Measurements from ENCODE around the gene MICAL1.
"Not testable (repeated sequence)": the region's sequence is repeated elsewhere in the genome, so short reads cannot be mapped to it uniquely, and the experiment has no call there.

Gene MICAL1

DNA sequence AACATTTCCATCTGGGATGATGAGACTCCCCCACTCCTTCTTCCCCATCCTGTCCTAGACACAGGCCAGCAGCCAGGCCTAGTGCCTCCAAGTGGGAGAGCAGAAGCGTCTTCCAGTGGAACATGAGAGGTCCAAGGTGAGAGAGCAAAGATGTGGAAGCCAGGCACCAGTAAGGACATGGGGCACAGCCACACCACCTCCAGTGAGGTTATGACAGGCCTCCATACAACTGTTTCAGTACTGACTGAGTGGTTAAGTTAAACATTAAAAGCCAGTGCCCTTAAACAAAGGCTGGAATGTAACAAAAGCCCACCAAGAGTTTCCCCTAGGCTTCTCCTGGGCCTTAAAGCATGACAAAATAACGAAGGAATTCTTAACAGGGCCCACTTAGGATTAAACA lies 22.2 kb upstream of the MICAL1 start:
- no peak for DNase-seq (ENCODE audit: low read depth in 3 of 3)

DNA sequence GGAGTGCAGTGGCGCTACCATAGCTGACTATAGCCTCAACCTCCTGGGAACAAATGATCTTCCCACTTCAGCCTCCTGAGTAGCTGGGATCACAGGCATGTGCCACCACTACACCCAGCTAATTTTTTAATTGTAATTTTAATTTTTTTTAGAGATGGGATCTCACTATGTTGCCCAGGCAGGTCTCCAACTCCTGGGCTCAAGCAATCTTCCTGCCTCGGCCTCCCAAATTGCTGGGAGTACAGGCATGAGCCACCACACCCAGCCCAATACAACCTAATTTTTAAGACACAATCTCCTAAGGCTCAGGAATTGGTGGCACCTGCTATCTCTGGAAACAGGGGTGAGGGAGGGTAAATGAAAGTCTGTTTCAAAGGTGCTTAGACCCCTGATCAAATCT lies 21.6 kb upstream of the MICAL1 start:
- DNase-seq (ENCODE audit: low read depth in 3 of 3) = no peak

DNA sequence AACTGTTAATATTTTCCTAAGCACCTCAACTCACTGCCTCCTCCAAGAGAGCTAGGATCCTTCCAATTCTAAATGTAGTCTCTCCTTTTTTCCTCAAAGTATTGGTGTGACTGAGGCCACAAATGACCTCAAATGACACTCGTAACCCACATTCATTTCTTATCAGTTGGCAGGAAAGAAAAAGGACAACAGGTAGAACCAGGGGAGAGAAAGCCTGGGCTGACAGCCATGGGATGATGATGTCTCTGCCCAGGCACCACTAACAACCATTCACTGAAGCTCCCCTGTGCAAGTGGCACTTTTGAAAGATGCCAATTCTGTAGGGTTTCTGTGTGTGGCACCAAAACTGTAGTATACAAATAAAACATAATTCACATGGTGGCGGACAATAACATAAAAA lies 20.1 kb upstream of the MICAL1 start:
- DNase-seq (ENCODE audit: low read depth in 3 of 3) = no peak

DNA sequence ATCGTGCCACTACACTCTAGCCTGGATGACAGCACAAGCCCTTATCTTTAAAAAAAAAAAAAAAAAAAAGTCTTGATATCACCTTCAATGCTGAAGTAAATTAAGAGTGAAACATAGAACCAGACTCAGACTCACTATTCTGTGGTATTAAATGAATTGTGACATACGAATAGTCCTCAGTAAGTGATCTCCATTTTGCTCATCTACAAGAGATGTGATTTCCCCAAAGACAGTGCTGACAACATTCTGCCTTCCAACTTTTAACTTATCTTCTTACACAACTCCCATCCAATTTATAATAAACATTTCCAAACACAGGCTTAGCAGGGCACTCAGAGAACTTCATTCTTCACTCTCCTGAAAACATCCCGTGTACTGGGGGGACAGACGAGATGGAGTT lies 19.4 kb upstream of the MICAL1 start:
- no peak for DNase-seq (ENCODE audit: low read depth in 3 of 3)

DNA sequence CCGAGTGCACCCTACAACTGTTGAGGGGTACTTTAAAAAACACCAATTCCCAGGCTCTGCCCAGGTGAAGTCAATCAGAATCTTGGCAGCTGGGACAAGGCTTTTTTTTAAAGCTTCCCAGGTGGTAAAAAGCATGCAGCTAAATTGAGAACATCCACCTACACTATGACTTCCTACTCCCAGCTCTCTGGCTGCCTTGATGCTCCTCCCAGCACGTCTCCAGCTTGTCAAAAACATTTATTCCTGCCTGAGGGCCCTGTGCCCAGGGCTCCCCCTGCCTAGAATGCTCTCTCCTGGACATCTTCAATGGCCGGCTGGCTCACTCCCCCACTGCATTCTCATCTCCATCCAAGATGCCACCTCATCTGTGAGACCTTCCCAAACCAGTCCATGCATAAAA lies 17.5 kb upstream of the MICAL1 start:
- DNase-seq (ENCODE audit: low read depth in 3 of 3) = no peak

DNA sequence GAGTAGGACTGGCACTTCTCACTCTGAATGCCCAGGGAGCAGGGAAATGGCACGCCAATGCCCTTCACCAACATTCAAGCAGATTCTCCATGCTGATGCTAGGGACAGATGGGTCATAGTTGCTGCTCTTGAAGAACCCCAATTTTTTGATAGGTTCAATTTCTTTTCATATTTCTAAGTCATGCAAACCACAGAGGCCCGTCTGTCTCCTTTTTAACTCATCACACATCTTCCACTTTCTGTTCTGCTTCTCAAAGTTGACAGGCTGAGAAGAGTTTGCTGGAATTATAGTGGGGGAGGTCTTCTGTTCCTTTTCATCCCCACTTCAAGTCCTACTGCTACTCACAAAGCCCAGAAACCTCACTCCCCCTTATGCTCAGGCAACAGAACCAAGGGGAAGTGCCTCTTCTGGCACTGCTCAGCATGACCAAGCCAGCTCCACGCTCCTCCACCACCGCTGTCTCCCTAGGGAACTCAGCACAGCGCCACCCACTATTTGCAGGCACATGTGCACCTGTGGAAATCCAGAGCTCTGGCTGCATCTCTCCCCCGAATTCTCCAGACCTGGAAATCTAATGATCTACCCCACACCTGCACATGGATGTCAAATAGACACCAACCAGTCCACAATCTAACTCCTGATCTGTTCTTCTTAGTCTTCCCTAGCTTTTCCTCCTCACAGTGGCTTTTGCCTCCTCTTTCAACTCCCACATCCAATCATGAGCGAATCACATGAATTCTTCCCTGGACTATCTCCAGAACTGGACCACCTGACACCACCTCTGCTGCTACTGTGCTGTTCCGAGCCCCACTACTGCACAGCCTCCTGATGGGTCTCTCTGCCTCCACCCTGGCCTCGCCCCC lies 16.8 kb upstream of the MICAL1 start:
- DNase-seq (ENCODE audit: low read depth in 3 of 3) = no peak

DNA sequence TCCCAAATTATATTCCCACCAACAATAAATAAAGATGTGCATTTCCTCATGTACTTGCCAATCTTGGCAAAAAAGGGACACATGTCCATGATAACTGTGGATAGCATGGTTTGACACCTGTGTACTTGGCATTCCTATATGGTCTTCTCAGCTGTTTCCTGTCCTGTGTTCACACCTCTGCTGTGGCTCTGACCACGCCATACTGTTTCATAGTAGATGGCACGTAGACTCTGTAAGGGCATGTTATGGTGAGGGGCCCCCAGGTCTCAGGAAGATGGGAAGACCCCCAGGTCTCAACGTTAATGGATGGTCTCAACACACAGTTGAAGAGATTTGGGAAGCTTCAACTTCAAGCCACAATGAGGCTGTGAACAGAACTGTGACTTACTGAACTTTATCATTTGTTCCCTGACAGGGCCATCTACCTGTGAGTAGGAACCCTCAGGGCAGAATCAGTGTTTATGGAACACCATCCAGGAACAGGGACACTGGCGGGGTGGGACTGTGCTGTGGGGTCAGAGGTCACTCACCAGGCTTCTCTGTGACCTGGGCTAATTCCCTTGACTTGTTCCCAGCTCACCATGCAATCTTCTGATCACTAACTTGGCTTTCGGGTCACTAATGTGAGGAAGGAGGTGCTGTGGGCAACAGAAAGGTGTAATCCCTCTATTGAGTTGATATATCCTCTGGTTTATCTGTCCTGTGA lies 15.7 kb upstream of the MICAL1 start:
- no peak for DNase-seq (ENCODE audit: low read depth in 3 of 3)

DNA sequence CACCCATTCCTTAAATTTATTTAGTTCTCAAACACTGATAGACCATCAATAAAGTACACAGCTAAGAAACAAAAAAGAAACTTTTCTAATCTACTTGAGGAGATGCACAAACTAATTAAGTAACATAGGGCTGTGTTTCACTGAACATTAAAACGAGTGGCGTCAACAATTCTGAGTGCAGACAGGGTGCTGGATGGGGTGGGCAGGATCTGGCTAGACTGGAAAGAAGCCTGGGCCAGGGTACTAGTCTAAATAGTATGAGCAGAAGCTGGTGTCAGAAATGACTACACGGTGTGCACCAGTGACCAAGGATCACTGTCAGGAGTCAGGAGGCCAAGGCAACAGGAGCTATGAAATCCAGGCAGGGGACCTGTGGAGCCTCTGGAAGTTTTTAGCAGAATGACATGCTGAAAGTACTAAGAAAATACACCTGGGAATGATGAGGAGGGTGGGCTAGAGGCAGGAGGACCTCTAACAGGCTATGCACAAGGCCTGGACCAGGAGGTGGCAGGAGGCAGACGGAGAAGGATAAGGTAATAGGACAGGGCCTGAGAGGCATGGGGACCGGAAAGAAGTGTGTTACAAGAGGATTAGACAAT lies 14.1 kb upstream of the MICAL1 start:
- no peak for DNase-seq (ENCODE audit: low read depth in 3 of 3)

DNA sequence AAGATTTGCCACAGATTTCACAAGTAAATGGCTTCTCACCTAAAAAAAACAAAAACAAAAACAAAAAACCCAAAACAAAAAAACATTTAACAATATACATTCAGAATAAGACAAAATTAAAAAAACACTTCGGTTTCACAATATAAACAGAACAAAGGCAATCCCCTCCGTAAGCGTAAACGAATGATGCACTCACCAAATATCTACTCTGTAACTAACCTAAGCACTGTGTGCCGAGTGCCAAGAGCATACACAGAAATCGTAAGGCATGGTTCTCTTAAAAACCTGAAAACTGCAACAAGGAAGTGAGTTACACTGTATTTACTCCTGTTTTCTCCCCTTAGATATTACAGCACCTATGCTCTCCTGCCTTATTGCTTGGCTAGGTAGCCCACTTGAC lies 12.1 kb upstream of the MICAL1 start:
- DNase-seq (ENCODE audit: low read depth in 3 of 3) = no peak

DNA sequence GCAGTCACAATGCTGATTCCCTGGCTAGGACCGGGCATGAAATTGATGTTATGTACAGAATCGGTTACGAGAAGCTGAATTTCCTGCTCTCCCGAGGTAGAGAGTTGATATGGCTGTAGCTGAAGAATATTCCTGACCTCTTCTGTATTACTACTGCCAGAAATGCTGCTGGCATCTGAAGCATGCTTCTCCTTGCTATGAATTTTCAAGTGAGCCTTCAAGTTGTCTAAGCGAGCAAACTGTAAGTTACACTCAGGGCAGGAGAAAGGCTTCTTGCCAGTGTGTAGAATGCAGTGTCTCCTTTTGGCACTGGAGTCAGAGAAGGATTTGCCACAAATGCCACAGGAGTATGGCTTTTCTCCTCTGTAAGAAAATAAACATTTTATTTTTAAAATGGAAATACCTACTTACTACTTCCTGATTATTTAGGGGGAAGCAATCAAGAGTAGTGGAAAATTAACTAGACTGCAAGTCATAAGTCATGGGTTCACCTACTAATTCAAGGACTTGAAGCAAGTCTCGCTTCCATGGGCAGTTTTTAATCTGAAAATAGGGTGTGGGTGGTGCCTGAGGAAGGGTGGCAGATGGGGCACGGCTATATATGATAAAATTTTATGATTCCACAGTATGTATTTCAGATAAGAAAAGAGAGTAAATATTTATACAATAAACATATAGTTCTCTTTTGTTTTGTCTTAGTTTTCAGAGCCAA lies 10.8 kb upstream of the MICAL1 start:
- no peak for DNase-seq (ENCODE audit: low read depth in 3 of 3)

DNA sequence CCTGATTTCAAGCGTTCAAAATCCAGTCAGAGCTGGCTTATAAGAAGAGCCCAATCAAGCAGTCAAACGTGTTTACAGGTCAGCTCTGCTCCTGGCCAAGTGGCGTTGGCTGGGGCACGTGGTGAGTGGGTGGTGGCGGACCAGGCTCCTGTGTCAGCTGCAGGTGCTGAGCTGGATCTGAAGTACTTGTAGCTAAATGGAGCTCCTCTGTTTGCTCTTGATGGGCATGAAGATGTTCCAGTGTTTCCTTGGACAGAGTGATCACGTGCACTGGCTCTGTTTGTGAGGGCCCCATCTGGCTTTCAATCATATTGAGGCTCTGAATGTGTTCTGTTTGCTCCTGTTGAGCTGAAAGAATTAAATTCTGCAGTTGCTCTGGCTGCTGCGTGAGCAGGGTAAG lies 10.2 kb upstream of the MICAL1 start:
- DNase-seq (ENCODE audit: low read depth in 3 of 3) = no peak

DNA sequence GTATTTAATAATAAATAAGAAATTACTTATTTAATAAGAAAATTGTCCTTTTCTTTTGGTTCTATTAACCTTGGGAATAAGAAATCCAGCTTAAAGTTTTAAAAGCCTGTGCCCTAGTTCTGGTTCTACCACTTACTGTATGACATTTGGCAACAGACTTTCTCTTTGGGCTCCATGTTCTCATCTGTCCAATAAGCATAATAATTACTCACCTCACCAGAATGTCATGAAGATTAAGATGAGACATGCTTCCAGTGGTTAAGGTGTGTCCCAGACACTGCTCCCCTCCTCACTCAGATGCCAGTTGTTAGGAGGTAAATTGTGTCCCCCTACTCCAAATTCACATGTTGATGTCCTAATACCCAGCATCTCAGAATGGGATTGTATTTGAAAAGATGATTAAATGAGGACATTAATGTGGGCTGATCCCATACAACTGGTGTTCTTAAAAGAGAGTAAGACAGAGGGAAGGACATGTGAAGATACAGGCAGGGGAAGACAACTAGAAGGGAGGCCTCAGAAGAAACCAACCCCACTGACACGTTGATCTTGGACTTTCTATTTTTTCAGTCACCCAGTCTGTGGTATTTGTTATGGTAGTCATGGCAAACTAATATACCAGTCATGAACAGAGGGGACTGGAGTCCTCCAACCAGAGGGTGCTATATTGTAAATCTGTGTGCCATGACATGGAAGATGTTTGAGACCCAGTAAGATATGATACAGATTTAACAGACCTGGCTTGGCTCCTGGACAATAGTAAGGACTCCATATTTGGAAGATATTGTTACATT lies 6.4 kb upstream of the MICAL1 start:
- DNase-seq (ENCODE audit: low read depth in 3 of 3) = no peak

DNA sequence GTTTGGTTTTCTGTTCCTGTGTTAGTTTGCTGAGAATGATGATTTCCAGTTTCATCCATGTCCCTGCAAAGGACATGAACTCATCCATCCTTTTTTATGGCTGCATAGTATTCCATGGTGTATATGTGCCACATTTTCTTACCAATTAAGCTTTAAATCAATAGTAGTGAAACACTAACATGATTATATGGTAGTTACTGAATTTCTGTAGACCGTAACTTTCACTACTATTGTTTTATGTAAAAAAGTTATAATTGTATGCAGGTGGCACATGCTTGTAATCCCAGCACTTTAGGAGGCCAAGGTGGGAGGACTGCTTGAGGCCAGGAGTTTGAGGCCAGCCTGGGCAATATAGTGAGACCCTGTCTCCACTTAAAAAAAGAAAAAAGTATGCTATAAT lies 5.6 kb upstream of the MICAL1 start:
- DNase-seq (ENCODE audit: low read depth in 3 of 3) = not testable (repeated sequence)

DNA sequence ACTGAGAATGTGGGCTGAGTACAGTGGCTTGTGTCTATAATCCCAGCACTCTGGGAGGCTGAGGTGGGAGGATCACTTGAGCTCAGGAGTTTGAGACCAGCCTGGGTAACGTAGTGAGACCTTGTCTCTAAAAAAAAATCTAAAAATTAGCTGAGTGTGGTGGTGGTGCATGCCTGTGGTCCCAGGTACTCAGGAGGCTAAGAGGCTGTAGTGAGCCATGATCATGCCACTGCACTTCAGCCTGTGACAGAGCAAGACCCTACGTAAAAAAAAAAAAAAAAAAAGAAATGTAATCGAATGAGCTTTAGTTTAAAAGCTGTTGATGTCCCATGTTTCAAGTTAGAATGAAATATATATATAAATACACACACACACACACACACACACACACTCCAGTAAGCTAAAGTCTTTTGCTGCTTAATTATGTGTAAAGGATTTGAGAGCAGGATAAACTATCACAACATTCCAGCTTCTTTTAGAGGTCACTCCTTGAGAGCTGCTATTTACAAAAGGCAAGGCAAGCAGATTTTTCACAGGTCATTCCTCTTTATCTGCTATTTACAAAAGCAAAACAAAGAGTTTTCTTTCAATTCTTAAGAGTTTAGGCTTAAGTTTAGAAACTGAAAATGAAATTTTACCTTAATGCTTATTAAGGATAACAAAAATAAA lies 4.7 kb upstream of the MICAL1 start:
- DNase-seq (ENCODE audit: low read depth in 3 of 3) = no peak

DNA sequence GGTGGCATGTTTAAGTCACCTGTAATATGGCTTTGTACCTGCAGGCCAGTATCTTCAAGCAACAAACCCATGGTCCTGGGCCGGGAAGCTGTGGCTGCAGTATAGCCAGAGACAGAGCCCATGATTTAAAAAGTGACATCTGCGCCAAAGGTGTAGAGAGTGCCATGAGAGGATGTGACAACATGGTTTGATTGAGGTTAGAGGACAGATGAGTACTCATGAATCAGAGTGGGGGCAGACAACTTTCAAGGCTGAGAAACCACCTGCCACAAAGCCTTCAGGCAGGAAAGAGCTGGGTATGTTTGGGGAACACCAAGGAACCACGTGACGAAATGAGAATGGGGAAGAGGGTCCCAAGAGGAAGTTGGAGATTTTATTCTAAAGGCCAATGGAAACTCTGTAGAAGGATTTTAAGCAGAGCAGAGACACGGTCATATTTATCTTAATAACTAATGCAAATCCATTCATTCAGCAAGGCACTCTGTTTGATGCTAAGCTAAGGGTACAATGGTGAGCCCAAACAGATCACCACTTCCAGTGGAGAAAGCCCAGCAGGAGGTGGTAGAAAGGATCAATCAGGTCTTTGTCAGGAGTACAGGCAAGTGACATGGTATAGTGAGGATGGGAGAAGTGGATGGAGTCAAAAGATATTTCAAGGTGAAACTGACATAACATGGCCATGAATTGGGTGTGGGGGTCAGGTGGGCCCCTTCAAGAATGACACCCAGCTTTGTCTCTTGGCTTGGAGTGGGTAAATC lies 3.4 kb upstream of the MICAL1 start:
- peak in 1 of 3 donors; percentile 27 for DNase-seq (ENCODE audit: low read depth in 3 of 3)

DNA sequence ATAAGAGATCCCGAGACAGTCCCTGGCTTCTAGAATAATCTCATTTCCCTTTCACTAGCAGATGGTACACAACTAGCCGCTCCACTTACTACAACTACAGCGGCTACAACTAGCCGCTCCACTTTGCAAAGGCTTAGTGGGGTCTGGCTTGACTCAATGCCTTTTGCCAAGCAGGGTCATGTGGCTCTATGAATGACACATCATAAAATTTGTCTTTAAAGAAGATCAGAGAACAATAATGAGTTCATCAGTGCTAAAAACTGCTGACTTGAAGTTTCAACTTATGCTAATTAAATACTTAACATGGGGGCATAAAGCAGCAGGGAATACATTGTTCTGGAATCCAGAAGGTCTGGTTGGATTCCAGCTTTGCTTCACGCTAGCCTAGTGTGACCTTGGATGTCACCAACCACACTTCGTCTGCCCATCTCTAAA lies 2.0 kb upstream of the MICAL1 start:
- no peak for DNase-seq (ENCODE audit: low read depth in 3 of 3)

DNA sequence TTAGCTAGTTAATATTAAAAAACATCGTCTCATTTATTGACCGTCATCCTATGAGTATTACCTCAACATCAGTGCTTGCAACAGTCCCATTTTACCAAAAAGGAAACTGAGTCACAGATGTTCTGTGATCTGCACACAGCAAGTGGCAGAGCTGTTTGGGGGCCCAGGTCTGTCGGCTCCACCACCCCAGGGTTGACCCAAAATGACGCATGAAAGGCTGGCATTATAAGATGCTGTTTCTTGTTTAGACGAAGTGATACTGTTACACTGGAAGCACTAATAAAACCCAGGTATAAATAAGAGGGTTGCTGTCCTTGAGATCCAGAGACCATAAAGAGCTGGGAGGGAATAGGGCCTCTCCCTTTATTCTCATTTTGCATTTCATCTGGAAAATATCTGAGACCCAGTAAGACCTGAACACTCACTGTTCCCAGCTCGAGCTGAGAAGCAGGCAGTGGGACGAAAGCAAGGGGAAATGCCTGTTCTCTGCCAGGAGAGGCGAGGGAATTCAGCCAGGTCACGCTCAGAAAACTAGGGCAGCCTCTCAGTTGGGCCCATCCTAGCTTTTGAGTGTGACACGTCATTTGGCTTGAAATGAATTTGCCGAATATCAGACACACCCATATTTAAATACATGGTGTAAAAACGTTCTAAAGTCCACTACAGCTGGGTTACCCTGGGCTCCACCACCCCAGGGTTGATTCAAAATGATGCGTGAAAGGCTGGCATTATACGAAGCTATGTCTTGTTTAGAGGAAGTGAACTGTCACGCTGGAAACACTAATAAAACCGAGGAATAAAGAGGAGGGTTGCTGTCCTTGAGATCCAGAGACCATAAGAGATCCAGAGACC lies 1.4 kb upstream of the MICAL1 start:
- DNase-seq (ENCODE audit: low read depth in 3 of 3) = no peak

DNA sequence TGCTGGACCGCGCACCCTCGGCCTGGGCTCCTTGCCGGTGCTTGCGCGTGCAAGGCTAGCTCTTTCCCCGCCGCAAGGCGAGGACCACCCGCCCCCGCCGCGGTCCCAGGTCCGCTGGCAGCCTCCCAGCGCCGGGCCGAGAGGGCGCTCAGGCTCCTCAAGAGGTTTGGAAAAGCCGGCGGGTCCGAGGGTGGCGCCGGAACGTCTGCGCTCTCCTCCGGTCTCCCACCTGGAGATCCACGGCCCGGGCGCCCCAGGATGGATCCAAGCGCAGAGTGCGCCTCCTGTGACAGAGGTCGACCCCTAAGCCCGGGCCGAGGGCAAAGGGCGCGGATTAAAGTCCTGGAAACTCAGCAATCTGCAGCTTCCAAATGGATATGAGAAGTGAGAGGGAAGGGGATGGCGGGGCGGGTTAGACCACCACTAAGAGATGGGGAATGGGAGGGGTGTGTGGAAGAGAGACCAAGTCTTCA lies 575 bp upstream of the MICAL1 start:
- no peak for DNase-seq (ENCODE audit: low read depth in 3 of 3)

All from stimulated activated CD4-positive, alpha-beta T cell treated with anti-CD3 and anti-CD28 coated beads, TNF-alpha, amount 100 ng/mL, for 48 hours (primary cell).